NCI-H1092 (cell line): Measurements from ENCODE around the gene DCP1B.
A peak's percentile ranks its signal among the peaks of the same experiment; 100 is the strongest.

Experiments
- DNase-seq: peaks from one replicate; lab custom pipeline; 2025; lab: John Stamatoyannopoulos, UW

The DCP1B gene

GRCh38 chr12:2017546-2018337 lies 13.5 kb upstream of the DCP1B start:
- DNase-seq, result peak; percentile 76

GRCh38 chr12:2016862-2017545 lies 12.7 kb upstream of the DCP1B start:
- no peak for DNase-seq

- no peak for DNase-seq
These were observed 10.0 kb upstream of the DCP1B start for GRCh38 chr12:2014231-2014630.

GRCh38 chr12:2013527-2014223 lies 9.4 kb upstream of the DCP1B start:
- peak; percentile 8 for DNase-seq

GRCh38 chr12:2013086-2013485 lies 8.8 kb upstream of the DCP1B start:
- DNase-seq, result no peak

- DNase-seq, result peak; percentile 8
These were observed 7.7 kb upstream of the DCP1B start for GRCh38 chr12:2011643-2012607.

- DNase-seq, result no peak
These were observed 5.4 kb upstream of the DCP1B start for GRCh38 chr12:2009623-2010022.

- no peak for DNase-seq
These were observed 4.4 kb upstream of the DCP1B start for GRCh38 chr12:2008677-2009076.

- no peak for DNase-seq
These were observed 563 bp downstream of the DCP1B start for GRCh38 chr12:2003676-2004112.

- DNase-seq, result no peak
These were observed 8.9 kb downstream of the DCP1B start for GRCh38 chr12:1995205-1995896.

GRCh38 chr12:1994429-1995143 lies 9.7 kb downstream of the DCP1B start:
- no peak for DNase-seq

- DNase-seq, result no peak
These were observed 10.3 kb downstream of the DCP1B start for GRCh38 chr12:1993871-1994371.

GRCh38 chr12:1993341-1993740 lies 10.9 kb downstream of the DCP1B start:
- no peak for DNase-seq

GRCh38 chr12:1992732-1993131 lies 11.5 kb downstream of the DCP1B start:
- DNase-seq, result no peak

GRCh38 chr12:1989111-1989510 lies 15.1 kb downstream of the DCP1B start:
- DNase-seq, result no peak

GRCh38 chr12:1984759-1985158 lies 19.5 kb downstream of the DCP1B start:
- no peak for DNase-seq

- DNase-seq, result no peak
These were observed 24.0 kb downstream of the DCP1B start for GRCh38 chr12:1980282-1980681.

- DNase-seq, result no peak
These were observed 26.0 kb downstream of the DCP1B start for GRCh38 chr12:1978078-1978862.

GRCh38 chr12:1977588-1977987 lies 26.7 kb downstream of the DCP1B start:
- DNase-seq, result no peak
